HG02798 (cell line): ENCODE data around the gene SNRNP40.
"Not testable (repeated sequence)": the region's sequence is repeated elsewhere in the genome, so short reads cannot be mapped to it uniquely, and the experiment has no call there.

ENCODE experiments used
- ATAC-seq: cut with Tn5 transposase; IDR thresholded peaks from one replicate; pipeline ENCODE4 v1.9.1; 2021; ENCODE audit warnings: mild to moderate bottlenecking; ENCODE audit not compliant: unreplicated experiment, poor library complexity

Gene SNRNP40

DNA sequence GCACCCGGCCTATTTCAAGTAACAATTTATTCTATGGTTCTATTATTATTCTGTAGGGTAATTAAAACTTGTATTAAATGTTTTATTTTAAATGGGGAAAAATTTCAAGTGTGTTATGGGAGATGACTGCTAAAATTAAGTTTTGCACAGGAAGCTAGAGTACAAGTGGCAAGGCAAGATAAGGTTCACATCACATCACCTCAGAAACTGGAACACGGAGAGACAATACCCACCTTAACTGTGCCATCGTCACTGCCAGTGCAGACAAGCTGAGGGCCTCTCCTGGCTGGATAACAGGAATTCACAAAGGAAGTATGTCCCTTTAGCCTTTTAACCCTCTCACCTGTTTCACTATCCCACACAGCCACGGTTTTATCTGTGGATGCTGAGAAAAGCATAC is 7.6 kb downstream of the SNRNP40 start:
- no peak for ATAC-seq

DNA sequence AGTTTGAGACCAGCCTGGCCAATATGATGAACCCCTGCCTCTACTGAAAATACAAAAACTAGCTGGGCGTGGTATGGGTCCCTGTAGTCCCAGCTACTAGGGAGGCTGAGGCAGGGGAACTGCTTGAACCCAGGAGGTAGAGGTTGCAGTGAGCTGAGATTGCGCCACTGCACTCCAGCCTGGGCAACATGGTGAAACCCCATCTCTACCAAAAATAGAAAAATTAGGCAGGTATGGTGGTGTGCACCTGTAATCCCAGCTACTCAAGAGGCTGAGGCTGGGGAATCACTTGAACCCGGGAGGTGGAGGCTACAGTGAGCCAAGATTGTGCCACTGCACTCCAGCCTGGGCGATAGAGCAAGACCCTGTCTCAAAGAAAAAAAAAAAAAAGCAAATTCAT is 8.8 kb downstream of the SNRNP40 start:
- not testable (repeated sequence) for ATAC-seq

DNA sequence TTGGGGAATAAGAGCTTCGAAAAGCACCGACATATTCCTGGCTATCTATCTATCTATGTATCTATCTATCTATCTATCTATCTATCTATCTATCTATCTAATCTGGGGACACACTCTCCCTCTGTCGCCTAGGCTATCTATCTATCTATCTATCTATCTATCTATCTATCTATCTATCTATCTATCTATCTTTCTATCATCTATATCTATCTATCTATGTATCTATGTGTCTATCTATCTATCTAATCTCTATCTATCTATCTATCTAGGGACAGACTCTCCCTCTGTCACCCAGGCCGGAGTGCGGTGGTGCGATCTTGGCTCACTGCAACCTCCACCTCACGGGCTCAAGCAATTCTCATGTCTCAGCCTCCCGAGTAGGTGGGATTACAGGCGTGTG is 14.2 kb downstream of the SNRNP40 start:
- not testable (repeated sequence) for ATAC-seq

DNA sequence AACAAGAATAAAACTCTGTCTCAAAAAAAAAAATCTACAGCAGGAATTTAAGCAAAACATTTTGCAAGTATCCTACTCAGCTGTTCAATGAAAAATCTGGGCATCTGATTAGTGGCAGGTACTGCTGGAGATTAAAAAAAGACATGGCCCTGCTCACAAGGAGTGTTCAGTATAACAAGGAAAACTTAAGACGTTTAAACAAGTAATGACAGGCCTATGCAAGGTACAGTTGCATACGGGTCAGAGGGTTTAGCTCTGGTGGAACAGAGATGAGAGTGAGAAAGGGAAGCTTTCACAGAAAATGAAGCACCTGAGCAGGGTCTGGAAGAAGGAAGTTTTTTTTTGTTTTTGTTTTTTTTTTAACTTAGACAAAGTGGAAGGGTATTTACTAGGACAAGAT is 23.0 kb downstream of the SNRNP40 start:
- no peak for ATAC-seq

DNA sequence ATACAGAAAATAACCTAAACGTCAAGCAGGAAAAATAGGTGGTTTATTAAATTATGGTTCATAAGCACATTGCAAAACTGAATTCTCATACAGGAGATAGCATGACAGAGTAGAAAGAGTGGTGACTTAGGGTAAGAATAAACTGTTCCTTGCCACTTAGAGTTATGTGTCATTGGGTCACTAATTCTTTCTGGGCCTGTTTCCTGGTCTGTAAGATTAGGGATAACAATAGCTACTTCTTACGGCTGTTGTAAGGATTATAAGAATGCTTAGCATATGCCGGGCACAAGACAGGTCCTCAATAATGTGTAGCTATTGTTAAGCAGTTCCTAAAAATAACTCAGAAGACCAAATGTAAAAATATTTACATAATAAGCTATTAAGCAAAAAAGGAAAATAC is 24.2 kb downstream of the SNRNP40 start:
- ATAC-seq = no peak

DNA sequence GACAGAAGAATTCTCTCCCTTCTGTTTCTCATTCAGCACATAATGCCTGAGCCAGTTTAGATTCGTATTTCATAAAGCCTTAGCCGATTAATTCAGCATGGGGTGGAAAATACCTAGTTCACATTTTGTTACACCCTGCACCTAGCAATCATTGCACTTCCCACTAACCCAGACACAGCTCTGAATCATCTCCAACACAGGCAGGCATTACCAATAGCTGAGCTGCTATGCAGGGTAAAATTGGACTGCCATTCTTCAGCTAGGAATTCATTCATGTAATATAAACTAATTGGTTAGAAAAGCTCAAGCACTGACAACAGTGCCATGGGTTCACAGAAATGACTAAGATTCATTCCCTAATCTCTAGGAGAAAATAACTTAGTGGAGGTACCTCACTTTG is 30.0 kb downstream of the SNRNP40 start:
- no peak for ATAC-seq

DNA sequence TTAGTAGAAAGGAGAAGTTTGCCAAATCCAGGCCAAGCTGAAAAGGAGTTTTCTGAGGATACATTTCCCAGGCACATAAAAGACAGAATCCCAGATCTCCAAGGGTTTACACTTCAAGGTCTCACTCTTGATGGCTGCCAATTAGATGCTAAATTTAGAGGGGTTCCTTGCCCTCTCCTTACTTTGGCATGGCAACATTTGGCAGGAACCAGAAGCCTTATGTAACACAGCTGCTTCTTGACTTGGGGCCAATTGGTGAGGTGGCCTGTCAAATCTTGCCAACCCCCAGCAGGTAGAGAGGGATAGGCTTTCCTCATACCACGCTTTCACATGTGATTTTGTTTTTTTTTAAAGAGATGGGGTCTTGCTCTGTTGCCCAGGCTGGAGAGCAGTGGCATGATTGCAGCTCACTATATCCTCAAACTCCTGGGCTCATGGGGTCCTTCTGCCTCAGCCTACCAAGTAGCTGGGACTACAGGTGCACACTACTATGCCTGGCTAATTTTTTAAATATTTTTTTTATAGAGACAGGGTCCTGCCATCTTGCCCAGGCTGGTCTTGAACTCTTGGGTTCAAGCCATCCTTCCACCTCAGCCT is 31.7 kb downstream of the SNRNP40 start:
- ATAC-seq = no peak

DNA sequence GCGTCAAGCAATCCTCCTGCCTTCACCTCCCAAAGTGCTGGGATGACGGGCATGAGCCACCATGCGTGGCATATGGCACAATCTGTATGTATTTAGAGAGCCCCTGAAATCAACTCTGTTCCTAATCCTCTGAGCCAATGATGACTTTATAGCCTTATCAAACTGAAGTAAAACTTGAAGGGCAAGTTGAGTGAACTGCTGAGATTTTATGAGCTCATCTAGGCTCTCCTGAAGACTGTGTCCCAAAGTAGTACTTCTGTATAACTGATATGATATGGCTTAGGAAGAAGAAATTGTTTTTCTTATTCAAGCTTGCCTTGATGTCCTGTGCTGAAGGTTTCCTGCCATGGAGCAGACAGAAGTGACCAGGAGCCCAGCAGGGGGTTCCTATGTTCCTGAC is 33.2 kb downstream of the SNRNP40 start:
- no peak for ATAC-seq

DNA sequence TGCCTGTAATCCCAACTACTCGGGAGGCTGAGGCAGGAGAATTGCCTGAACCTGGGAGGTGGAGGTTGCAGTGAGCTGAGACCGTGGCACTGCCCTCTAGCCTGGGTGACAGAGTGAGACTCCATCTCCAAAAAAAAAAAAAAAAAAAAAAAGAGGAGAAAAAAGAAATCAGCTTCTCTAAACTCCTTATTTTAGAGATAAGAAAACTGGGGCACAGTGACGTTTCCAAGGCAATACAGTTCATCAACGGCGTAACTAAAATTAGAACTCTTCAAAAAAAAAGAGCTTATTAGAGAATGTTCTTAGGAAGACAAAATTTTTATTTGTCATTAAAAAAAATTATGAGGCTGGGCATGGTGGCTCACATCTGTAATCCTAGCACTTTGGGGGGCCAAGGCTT is 34.2 kb downstream of the SNRNP40 start:
- ATAC-seq = not testable (repeated sequence)

DNA sequence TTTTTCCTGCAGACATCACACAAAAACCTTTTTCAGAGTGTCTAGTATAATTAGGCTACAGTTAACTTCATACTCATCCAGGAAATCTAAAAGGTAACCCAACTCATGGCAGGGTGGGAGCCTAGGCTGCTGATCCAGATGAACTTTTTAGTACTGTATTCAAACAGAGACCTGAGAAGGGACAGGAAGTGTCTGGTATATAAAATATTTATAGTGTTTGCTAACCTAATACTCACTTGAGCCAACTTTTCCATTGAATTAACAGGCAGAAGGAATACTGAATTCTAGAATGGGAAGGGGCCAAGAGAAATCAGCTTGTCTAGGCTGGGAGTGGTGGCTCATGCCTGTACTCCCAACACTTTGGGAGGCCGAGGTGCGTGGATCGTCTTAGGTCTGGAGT is 34.7 kb downstream of the SNRNP40 start:
- ATAC-seq = no peak

DNA sequence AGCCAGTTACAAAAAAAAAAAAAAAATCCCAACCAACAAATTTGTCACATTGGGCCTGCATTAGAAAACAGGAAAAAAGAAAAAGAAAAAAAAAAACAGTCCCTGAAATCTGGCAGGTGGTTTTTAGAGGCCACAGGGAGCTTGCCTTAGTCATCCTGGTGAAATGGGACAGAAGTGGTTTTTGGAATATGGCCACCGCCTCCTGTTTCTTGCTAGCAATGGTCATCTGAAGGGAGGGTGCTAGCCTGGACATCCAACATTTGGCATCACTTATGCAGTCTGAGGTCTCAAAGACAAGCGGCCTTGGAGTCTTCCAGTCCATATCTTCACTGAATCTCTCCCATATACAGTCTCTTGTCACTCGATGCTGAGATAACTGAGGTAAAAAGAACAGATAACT is 36.8 kb downstream of the SNRNP40 start:
- ATAC-seq = no peak

DNA sequence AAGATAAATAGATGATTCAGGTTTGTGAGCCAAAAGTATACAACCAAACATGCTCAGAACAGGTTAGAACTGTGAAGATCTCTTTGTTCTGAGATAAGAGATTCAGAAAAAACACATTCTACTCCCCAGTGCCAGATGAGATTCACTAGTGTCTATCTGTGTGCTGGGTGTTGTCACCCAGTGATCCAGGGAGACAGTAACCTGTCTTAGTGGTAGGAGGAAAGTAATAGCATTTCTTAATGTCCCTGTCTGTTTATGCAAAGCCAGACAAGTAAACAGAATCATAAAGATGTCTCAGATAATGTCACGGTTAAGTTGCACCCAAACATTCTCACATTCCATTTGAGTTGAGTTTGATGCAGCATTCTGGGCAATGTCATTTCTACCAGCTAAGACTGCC is 38.0 kb downstream of the SNRNP40 start:
- ATAC-seq = no peak

DNA sequence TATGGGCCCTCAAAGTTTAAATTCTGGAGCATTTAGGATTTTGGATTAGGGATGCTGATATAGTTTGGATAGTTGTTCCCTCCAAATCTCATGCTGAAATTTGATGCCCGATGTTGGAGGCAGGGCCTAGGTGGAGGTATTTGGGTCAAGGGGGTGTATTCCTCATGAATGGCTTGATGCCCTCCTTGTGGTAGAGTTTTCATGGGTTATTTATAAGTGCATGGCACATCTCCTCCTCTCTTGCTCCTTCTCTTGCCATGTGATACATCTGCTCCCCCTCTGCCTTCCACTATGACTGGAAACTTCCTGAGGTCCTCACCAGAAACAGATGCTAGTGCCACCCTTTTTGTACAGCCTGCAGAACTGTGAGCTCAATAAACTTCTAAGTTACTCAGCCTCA is 39.4 kb downstream of the SNRNP40 start:
- no peak for ATAC-seq

DNA sequence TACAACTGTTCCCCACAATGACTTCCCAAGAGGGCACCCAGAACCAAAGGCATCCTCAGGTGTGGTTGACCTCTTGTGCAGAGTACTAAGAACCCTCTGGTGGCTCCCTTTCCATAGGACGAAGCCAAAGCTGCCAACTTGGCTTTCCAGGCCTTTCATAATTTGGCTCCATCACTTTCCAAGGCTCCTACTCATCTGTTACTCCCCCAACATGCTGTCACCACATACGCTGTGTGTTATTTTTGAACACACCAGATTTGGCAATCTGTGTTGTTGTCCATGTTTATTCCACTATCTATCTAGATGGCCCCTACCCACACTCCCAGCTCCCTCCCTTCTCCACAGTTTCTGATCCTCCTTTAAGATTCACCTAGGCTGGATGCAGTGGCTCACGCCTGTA is 46.7 kb downstream of the SNRNP40 start:
- no peak for ATAC-seq

DNA sequence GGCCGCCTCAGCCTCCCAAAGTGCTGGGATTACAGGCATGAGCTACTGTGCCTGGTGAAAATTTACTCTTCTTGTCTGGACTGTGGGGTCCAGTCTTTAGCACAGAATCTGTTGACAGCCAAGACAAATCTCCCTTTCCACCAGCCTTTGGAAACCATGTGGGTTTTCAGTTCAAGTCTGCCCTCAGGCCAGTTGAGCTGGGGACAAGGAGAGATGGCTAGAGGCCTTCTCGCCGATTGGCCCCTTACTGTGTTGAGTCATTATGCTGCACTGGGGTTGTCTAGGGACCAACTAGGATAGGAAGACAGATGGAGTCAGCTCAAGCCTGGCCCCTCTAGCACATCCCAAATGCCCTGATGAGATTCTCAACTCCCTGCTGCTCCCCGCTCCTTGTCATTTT is 48.3 kb downstream of the SNRNP40 start:
- no peak for ATAC-seq

DNA sequence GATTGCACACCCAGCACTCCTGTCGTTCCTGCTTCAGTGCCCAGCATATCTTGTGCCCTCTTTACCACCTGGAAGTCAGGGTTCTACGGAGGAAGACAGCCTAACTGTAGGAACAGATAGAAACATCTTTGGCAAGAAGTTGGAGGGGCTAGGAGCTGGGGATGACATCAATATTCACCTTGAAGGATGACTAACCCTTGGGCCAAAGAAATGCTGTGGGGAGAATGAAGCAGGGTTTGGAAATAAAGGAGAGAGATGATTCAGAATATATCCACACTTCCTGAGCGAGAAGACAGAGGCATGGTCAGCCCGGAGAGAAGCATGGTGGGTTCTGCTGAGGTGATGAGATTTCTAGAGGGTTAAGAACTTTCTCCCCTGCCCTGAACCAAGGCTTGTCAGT is 52.3 kb downstream of the SNRNP40 start:
- no peak for ATAC-seq

DNA sequence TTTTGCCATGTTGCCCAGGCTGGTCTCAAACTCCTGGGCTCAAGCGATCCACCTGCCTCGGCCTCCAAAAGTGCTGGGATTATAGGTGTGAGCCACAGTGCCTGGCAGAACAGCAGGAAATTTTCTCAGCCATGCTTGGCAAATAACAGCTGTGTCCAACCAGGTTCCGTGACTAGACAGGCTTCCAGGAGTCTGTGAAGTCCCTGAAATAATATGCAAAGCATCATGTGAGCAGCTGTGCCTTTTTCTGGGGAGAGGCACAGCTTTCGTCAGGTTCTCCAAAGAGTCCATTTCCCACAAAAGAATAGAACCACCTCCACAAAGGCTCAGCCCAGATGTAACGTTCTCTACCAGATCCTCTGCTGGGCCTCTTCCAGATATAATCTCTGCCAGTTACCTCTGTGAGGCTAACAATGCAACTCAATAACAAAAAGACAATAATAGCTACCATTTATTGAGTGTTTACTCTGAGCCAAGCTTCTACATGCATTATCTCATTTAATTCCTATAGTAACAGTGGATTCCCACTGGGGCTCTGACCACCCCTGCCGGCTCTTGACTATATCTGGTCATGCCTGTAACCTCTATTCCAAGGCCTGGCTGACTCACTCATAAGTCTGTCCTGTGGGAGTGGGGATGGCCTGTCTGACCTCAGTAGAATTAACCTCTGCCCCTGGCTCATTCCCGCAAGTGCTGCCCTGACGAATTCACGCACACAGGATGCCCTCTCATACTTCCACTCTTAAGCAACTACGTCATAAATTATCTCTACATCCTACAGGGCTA is 52.9 kb downstream of the SNRNP40 start:
- no peak for ATAC-seq

DNA sequence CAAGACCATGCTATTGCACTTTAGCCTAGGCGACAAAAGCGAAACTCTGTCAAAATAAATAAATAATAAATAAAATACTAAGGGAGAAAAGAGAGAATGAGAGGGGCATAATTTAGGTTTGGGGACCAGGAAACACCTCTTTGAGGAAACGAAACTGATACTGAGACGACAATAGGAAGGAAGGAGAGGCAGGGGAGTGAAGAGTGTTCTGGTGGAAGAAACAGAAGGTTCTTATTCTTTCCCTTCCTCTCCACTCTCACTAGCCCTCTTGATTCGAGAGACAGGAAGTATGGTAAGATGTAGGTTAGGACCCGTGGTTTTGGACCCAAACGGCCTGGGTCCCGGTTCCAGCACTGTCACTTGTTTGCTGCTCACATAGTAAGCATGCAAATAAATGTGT is 55.3 kb downstream of the SNRNP40 start:
- no peak for ATAC-seq

DNA sequence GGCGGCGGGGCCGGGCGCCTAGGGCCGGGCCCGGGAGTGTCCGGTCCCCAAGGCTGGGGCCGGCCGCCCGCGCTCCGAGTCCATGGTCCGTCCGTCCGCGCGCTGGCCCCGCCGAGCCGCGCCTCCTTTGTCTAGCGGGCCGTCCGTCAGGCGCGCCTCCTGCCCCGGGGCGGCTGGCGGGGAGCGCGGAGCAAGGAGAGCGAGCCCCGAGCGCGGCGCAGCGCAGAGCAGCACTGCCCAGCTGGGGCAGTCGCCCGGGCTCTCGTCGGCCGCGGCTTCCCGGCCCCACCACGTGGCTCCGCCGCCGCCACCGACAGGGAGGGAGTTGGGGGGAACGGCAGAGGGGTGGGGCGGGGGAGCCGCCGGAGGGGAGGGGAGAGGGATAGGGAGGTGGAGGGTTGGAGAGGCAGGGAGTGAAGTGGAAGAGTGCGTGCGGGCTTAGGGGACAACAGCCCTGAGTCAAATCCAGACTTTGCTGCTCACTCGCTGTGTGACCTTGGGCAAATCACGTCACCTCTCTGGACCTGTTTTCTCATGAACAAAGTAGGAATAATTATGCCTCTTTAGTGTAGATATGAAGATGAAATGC is 56.8 kb downstream of the SNRNP40 start, which contains the start of gene NKAIN1:
Gene NKAIN1 (minus strand): TSS at position 235 of the 589 bp plus-strand sequence. CDS start 340 bp downstream, outside the sequence.
- ATAC-seq = no peak

DNA sequence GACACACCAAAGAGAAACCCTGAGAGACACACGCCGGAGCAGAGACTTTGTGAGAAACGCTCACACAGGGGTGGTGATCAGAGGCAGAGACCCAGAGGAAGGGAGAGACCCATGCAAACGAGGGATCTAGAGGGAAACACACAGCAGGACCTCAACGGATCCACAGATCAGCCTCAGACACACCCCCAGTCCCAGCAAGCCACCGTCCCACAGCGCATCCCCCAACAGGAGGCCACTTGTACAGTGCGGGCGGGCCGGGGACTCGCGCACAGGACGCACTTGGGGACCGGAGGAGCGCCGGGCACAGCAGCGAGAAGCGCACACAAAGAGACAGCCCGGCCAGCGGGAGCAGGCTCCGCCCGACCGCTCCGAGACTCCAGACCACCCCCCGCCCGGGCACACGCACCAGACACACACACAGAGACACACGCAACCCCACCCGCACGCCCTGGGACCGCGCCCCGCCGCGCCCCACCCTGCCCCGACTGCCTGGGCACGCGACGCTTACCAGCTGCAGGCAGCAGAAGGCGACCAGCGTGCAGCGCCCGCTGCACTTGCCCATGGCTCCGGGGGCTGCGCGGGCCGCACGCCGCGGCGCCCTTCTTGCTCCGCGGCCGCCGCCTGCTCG is 57.5 kb downstream of the SNRNP40 start:
- ATAC-seq = no peak

DNA sequence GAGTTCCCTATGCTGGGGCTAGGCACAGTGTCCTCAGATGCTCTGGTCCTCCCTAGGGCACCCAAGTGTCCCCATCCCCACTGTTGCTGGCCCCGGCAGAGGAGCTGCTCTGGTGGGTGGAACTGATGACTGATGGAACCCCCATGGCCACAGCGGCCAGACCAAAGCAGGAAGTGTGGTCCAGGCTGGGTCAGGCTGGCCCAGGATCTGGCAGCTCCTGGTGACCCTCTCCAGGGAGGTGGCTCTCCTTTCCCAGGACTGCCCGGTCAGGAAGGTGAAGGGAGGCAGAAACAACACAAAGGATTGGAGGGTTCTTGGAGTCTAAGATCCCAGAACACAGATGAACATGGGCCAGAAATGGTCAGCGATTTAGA is 58.0 kb downstream of the SNRNP40 start:
- no peak for ATAC-seq
